ENCODE measurements around the gene CBFA2T3.

Gene CBFA2T3

DNA sequence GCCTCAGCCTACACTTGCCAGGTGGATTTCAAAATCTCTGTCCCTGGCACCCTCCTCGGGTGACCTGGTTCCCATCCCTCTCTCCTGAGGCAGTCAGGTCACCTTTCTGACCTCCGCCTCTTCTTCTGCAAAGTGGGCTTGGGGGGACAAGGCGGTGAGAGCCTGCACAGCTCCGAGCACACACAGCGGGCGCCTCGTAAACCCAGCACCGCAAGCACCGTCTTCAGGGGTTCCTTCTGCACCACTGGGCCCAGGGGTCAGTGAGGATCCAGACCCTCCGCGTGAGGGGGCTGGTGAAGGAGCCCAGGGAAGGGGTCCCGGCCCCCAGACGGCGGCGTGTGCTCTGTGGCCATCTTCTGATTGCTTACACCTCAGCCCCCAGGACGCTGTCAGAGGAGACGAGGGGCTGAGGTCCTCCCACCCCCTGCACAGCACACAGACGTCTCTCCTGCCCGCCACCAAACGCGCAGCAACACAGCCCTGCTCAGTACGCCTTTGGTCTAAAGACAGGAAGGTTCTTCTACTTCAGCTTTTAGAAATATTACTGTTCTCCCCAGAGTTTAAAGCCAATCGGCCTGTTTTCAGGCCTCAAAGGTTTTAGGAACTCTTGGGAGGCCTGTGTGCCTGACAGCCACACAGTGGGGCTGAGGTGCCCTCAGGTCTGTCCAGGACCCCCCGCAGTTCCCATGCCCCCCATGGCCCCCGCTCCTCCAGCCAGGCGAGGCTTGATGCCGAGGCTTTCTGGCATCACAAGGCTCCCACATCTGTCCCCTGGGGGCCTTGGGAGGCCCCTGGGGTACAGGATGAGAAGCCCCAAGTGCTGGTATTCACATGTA, 2.7 kb downstream of the CBFA2T3 start:
- no peak for DNase-seq

DNA sequence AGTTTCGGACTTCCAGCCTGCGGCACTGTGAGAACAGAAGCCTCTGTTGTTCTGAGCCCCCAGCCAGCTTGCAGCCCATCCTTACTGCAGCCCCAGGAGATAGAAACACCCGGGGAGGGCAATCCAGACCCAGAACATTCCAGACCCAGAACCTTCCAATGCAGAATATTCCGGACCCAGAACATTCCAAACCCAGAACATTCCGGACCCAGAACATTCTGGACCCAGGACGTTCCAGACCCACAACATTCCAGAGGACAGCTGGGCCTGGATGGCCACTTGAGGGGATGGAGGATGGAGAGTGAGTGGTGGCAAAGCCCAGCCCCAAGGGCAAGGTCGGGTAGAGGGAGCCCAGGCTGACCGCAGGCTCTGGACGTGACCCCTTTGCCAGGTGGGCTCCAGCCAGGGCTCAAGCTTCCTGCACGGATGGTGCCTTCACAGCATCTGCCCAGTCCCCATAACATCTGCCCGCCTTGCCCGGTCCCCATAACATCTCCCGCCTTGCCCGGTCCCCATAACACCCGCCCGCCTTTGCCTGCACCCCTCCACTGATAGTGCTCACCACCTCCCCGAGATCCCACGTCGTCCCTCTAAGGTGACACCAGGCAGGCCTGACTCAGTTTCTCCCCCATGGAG, 3.5 kb downstream of the CBFA2T3 start:
- no peak for DNase-seq

DNA sequence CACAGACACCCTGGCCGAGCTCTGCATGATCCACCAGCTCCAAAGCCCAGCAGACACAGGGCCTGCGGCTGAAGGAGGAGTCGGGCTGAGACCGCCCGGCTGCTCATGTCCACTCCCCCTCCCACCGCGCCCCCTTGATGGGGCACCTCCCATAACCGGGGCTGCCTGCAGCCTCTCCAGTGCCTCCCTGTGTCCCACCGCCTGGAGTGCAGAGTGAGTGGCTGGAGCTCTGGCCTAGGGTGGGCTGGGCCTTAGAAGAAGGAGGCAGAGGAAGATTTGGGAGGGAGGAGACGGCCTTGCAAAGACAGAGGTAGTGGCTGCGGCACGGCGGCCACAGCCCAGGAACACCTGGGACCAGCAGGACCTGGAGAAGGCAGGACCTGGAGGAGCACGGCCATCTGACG, 4.0 kb downstream of the CBFA2T3 start:
- no peak for DNase-seq

DNA sequence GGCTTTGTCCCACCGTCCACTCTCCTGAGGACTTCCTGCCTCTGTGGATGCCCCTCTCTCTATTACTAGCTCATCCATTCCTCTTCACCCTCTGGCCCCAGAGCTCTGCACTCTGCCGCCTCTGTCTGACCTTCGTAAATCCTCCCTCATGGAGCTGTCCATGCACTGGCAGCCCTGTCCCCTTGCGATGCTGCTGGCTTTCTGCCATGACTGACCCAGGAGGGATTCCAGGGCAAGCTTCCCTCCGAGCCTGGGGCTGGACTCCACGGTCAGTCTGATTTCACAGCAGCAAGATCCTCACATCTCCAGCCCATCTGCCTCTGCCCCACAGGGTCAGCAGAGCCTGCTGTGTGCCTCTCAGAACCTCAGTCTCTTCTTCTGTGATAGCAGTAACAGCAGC, 4.7 kb downstream of the CBFA2T3 start:
- DNase-seq: no peak

DNA sequence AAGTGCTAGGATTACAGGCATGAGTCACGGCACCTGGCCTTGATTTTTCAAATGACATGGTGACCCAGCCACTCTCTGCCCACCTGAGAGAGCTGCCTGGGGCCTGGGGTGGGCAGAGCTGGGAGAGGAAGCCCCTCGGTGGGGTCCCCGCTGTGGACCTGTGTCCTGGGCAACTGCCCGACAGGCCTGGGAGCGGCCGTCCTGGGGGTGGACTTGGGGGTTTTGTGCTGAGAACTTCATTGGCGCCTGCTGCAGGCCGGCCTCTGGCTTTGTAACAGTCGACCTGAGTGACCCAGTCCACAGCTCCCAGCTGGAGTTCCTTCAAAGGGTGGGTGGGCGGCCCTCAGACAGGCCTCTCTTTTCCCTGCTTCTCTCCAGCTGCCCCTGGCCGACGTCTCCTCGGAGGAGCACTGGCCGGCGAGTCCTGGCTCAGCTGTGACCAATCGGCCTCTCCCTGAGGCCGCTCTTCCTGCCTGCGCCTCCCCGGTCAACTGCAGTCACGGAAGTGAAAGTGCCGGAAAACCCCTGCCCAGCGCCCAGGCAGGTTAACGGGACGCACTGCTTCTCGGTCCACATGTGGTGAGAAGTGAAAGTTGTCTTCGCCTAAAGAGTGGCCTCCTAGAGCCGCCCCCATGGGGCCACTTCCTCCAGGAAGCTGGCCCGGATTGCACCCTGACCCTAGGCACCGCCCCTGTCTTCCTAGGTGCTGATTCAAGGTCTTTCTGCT, 5.5 kb downstream of the CBFA2T3 start:
- no peak for DNase-seq

DNA sequence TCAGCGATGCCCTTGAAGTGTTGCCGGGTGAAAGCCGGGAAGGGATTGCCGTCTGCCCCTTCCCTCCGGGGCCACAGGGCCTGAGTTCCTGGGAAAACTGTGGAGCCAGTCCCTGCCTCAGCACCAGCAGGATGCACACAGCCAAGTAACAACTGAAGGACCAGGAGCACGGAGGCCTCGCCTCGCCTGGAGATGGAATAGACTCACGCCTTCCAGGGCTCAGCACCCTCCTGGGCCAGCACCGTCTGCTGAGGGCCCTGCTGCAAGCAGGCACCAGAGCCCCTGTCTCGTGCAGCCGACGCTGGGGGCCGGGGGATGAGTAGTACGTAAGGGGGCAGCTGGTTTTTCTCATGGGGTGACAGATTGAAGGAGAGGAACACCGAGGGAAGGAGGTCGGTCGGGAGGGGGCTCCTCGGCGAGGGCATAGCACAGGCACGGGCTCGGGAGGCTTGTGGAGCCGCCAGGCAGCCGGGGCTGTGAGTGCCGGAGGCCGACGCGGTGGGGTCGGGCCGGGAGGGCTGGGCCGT, 6.4 kb downstream of the CBFA2T3 start:
- DNase-seq: no peak

DNA sequence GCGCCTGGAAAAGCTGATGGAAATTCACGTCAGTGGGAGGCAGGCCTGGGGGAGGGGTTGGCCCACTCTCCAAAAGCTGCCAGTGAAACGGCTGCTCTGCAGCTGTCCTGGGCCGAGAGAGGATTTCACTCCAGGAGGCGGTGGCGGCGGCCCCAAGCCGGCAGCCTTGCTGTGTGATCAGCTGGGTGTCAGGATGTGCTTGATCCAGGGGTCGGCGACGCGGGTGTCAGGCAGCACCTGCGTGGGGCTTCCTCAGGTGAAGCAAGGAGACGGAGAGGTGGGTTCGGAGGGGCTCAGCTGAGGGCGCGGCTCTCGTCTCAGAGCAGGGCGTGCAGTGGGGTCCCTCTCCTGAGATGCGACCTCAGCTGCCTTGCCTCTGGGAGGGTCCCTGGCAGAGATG, 7.0 kb downstream of the CBFA2T3 start:
- DNase-seq: no peak

DNA sequence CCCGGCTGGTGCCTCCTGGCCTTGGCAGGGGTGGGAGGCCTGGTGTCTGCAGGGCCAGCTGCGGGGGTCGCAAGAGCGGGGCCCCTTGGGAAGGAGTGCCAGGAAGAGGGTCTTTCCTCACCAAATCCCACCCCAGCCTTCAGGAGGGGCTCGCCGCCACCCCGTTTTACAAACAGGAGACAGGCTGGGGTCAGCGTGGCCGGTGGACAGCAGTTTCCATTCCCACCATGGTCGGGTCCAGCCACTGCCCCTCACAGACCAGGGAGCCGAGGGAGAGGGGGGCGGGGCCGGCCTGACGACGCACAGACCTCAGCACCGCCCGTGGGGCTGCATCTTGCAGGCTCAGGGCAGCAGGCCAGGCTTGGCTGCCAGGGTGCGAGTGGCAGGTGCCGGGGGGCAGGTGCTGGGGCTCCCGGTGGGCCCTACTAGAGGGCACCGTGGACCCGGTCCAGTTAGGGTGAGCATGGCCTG, 7.6 kb downstream of the CBFA2T3 start:
- DNase-seq: no peak

DNA sequence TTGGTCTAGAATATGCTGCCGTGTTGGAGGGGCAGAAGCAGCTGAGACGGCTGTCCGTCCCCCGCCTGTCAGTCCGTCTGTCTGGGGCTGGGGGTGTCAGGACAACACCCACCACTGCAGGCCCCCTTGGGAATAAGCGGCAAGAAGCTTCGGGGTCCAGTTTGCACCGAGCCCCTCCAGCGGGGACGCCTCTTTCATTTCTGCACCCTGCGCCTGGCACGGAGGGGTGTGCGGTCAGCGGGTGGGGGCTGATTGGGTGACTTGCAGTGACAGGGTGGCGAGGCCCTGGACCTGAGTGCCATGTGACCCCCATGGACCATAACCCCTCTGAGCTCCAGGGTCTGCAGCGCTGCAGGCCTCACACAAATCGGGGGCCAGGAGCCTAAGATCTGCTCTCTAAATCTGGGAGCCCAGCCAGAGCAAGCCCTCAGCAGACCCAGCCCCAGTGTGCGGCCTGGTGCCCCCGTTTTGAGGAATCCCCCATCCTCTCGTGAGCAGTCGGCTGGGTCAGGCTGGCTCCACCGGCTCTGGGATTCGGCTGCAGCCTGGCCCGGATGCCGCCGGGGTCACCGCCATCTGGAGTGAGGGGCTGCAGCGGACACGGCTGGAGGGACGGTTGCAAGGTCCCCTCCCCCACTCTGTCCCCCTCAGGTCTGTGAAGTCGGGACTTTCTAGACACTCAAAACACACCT, 8.3 kb downstream of the CBFA2T3 start:
- DNase-seq: no peak

DNA sequence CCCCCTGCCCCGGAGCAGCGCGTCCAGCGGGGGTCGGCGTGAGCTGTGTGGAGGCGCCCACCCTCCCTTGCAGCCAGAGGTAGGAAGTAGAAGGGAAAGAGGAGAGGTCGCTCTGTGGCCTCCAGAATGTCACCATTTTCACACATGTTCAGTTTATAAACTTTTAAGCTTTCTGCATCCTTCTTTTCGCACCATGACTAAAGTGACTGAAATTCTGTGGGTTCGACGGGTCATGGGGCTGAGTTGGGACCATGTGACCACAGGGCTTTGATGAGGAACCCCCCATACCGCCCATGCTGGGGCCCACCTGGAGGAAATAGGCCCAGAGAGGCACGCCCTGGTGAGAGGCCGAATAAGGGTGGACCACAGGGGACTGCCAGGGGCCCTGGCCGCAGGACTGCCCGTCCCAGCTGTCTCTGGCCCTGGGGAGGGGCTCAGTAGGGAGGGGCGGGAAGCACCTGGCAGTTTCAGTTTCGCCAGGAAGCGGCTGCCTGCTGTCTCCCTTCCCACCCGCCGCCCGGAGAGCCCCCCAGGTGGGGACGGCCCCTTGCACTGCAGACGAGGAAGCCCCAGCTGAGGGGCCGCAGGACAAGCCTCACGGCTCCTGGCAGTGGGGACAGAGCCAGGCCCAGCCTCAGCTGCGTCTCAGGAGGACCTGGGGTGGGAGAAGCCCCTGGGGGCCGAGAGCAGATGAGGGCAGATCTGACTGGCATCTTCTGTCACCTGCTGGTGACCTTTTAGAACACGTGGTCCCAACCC, 9.0 kb downstream of the CBFA2T3 start:
- no peak for DNase-seq

DNA sequence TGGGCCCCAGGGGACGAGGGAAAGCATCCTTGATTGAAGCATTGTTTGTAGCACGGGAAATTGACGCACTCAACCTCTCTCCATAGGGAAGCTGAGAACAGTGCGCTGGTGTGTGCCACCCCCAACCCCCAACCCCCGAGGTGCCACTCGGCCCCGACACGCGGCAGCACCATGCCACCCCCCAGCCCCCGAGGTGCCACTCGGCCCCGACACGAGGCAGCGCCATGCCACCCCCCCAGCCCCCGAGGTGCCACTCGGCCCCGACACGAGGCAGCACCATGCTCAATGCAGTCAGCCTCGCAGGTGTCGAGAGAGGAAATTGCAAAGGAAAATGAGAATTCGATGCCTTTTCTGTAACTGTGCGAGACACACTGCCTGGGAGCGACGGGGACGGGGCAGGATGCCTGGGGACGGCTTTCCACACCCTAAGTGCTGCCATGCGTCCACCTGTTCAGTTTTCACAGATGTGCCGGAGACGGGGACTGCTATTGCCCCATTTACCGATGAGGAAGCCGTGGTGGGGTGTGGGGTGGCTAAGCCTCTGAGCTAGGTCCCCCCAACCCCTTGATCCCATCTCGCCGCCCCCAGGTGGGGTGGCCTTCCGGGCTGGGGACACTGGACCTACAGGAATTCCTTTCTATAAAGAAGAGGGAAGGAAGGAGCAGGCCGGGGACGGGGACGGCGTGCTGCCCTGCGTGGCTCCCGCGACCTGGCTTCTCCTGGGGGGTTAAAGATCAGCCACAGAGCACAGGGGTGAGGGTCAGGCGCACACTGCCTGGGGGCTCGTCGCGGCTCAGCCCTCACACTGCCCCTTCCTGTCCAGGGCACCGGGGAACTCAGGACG, 9.8 kb downstream of the CBFA2T3 start:
- no peak for DNase-seq

DNA sequence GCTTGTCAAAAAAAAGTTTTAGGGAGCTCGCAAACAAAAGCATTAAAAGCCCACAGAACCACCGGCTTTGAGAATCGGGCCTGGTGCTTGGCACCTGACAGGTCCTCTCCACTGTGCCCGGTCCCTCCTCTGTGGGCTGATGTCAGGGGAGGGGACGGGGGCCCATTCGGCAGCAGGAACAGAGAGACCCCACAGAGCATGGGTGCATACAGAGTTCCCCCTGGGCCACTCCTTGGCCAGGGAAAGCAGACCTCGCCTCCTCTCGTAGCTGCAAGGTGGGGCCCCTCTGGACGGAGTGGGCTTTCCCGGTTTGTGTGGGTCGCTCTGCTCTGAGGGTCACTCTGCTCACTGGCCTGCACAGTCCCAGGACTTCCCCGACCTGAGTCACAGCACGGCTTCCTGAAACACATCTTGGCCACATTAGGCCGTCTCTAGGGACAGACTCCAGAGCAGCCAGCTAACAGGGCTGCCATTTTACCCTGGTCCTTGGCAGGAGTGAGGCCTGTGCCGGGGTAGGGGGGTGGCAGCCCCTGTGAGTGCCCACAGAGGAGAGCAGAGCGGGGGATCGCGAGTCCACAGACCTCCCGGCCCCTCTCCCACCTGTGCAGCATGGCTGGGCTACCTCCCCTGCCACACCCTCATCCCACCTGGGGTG, 11.1 kb downstream of the CBFA2T3 start:
- DNase-seq: no peak

DNA sequence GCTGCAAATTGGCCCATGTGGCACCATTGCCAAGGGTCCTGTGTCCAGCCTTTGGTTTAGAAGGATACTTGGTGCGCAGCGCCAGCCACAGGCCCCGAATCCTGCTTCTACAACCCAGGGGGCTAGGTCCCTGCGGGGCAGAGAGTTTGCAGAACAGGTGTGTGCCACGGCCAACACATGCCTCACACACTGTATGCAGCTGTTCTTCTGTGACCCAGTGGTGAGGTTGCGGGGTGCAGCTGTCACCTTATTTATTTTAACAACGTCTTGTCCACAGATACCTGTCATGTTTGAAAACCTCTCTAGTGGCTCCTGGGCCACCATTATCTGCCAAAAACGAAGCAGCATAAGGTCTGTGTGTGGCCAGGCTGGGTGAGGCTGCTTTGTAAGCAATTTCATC, 11.6 kb downstream of the CBFA2T3 start:
- DNase-seq: no peak

DNA sequence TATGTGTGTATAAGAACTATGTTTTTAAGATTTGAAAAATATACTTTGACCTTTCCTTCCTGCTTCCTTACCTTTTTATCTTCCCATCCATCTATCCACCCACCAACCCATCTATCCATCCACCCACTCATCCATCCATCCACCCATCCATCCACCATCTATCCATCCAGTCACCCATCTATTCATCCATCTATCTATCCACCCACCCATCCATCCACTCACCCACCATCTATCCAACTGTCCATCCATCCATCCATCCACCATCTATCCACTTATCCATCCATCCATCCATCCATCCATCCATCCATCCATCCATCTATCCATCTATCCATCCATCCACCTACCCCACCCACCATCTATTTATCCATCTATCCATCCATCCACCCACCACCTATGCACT, 12.4 kb downstream of the CBFA2T3 start:
- no peak for DNase-seq

DNA sequence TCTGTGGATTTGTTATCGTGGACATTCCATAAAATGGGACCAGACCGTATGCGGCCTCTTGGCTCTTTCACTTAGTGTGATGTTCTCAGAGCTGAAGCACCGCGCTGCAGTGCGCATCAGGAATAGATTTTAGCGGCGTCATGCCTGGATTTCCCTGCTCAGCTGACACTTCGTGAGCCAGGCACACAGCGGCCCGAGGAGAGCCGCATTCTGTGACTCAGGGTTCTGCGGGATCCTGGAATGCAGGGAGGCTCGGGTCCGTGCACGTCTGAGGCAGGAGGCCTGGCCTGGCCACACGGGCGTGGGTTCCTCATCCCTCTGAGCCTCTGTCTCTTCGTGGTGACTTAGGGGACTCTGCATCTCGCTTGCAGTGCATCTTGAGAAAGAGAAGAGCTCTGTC, 13.4 kb downstream of the CBFA2T3 start:
- DNase-seq: no peak

DNA sequence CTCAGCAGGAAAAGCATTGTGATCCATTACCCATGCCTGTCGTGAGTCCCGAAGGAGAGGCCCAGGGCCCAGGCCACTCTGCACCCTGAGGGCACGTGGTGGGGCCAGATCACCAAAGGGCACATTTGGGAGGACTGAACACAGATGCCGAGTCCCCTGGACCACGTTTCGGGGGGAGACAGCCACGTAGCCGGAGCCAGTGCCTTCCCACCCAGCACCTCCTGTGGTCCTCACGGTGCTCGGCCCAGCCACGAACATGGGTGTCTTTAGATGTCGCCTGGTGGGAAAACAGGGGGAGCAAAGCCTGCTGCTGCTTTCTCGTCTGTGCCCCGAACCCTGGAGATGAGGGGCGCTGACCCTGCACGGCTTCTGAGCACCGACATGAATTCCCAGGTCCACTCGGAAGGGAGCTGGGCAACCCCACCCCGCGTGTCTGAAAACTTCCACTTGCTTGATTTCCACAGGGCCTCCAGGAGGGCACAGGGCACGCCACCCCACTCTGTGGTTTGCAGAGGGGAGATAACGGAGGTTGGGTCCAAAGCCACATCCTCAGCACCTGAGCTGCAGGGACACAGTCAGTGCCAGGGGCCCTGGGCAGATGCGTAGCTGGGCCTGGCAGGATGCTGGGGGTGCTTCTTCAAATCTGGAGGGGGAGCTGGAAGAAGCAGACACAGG, 14.4 kb downstream of the CBFA2T3 start:
- no peak for DNase-seq

DNA sequence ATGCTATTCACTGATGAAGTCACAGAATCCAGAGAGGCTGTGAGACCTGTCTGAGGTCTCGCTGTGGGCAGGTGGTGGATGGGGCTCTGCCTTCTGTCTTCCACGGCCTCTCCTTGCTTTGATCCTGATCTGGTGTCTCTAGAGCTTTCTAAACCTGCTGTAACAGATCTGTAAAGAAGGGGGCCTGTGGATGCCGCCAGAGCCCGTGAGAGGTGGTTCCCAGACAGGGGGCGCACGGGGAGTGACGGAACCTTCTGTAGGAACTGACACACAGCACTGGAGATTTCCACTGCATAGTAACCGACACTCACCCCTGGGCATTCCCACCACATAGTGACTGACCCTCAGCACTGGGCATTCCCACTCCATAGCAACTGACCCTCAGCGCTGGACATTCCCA, 16.0 kb downstream of the CBFA2T3 start:
- no peak for DNase-seq

DNA sequence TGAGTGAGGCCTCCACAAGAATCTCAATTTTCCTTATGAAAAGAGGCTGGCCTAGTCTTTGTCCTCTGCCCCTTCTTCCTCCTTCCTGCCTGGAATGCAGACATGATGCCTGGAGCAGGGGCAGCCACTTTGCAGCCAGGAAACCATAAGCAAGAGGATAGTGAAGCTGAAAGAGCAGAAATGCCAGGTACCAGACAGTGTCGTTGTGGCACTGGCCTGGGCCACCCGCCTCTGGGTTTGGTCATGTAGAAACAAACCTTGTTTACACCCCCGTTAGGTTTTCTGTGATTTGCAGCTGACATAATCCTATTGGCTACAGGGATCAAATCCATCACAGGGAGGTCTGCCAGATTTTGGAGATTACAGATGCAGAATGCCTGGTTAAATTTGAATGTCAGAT, 16.5 kb downstream of the CBFA2T3 start:
- DNase-seq: no peak

DNA sequence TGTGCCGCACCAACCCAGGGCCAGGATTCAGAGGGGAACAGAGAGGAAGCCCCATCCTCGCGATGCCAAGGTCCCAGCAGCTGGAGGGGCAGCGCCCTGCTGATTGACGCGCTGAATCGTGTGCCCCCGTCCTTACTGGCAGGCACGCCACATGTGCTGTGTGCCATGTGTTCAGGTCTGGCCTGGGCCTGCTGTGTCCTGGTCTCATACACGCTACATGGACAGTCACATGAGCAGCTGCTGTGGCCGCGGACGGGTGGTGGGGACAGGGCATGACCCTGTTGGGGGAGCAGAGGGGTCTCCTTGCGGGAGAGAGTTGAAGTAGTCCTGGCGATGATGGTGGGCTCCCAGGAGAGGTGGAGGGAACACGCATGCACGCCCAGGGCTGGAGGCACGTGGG, 18.0 kb downstream of the CBFA2T3 start:
- DNase-seq: no peak

All from activated naive CD4-positive, alpha-beta T cell (primary cell).